Brain pericyte (primary cell): ENCODE results near the gene STPG3.

Experiments
- DNase-seq: peaks from one replicate; pipeline ENCODE4 v3.0.0-alpha.2; 2012; ENCODE audit warnings: low read depth, low spot score

STPG3 gene

GRCh38 chr9:137251194-137251461 lies at the start of gene STPG3:
Gene STPG3, plus strand, starts transcription at chr9:137251286. Its CDS starts 1 bp downstream, at chr9:137251287.
- no peak for DNase-seq

- DNase-seq = no peak
Observed at GRCh38 chr9:137202966-137203365, 48.1 kb upstream of the STPG3 start.

- no peak for DNase-seq
Observed at GRCh38 chr9:137204731-137205125, 46.4 kb upstream of the STPG3 start.

- no peak for DNase-seq
Observed at GRCh38 chr9:137205126-137206069, 45.7 kb upstream of the STPG3 start, which contains the start of the genes NDOR1 and TMEM203. Gene NDOR1, plus strand, starts transcription at chr9:137205700. Its CDS starts 78 bp downstream, at chr9:137205778. Gene TMEM203, minus strand, starts transcription at chr9:137205648. Its CDS starts 234 bp downstream, at chr9:137205414.

- no peak for DNase-seq
Observed at GRCh38 chr9:137206602-137207001, 44.5 kb upstream of the STPG3 start.

- DNase-seq = no peak
Observed at GRCh38 chr9:137211532-137211931, 39.6 kb upstream of the STPG3 start.

GRCh38 chr9:137212520-137212919 lies 38.6 kb upstream of the STPG3 start:
- no peak for DNase-seq

- no peak for DNase-seq
Observed at GRCh38 chr9:137213160-137214060, 37.7 kb upstream of the STPG3 start.

- DNase-seq = no peak
Observed at GRCh38 chr9:137214620-137215019, 36.5 kb upstream of the STPG3 start.

- DNase-seq = no peak
Observed at GRCh38 chr9:137215196-137215986, 35.7 kb upstream of the STPG3 start.

- no peak for DNase-seq
Observed at GRCh38 chr9:137216188-137216965, 34.7 kb upstream of the STPG3 start.

GRCh38 chr9:137217276-137218211 lies 33.5 kb upstream of the STPG3 start:
- no peak for DNase-seq

GRCh38 chr9:137218212-137218753 lies 32.8 kb upstream of the STPG3 start:
- DNase-seq = no peak

GRCh38 chr9:137218754-137219271 lies 32.3 kb upstream of the STPG3 start:
- no peak for DNase-seq

- no peak for DNase-seq
Observed at GRCh38 chr9:137219757-137220316, 31.2 kb upstream of the STPG3 start.

GRCh38 chr9:137220317-137221094 lies 30.6 kb upstream of the STPG3 start:
- no peak for DNase-seq

GRCh38 chr9:137221095-137221505 lies 30.0 kb upstream of the STPG3 start:
- DNase-seq = no peak
